T-helper 22 cell (primary cell): ENCODE data around the gene NAGLU.
"Not testable (repeated sequence)": the region's sequence is repeated elsewhere in the genome, so short reads cannot be mapped to it uniquely, and the experiment has no call there.

Experiments
- DNase-seq: peaks from one replicate; pipeline ENCODE4 v3.0.0-alpha.2; 2020; ENCODE audit warnings: low read depth

Gene NAGLU

DNA sequence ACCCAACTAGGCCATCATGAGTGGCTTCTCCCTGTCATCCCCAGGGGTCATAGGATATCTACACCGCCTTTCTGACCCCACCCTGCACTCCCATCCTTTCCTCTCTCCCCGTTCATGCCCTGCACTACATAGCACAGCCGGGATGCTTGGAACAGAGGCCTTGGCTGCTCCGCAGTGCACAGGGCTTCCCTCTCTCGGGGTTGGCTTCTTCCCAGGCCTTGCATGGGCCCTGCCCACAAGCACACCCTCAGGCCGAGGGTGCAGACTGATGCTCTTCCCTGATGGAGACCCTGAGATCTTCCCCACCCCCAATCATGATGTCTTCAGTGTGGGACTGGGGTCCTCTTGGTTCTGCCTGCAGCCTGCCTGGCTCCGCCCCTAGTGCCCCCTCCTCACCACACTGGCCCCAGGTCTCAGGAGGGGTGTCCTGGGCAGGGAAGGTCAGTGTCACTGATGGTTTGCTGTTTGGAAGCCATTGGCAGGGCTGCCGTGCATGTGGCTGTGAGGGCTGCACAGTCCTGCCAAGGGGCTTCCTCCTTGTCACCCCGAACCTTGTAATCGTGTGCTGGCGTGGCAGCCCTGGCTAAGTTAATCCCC lies 14.3 kb upstream of the NAGLU start:
- no peak for DNase-seq

DNA sequence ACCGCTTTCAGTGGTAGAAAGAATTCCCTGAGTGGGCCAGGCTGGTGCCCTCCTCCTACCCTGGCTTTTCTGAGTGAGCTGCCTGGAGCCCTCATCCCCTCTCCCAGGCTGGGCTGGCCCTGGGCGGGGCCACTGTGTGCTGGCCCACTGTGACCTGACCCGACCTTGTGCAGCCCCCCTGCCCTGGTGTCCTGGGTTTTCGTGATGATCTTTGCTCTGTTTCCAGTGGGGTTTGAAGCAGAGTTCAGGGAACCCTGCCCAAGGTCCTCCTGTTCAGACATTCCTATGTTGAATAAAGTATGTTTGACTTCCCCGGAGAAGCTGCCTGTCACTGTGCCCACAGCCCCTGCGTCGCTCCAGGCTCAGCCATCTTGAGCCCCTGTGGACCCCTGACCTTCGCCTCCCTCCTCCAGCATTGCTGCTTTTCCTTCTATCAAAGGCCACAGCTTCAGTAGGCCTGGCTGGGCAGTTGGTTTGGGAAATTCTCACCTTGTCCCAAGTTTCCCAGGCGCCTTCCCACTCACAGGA lies 13.7 kb upstream of the NAGLU start:
- DNase-seq = no peak

DNA sequence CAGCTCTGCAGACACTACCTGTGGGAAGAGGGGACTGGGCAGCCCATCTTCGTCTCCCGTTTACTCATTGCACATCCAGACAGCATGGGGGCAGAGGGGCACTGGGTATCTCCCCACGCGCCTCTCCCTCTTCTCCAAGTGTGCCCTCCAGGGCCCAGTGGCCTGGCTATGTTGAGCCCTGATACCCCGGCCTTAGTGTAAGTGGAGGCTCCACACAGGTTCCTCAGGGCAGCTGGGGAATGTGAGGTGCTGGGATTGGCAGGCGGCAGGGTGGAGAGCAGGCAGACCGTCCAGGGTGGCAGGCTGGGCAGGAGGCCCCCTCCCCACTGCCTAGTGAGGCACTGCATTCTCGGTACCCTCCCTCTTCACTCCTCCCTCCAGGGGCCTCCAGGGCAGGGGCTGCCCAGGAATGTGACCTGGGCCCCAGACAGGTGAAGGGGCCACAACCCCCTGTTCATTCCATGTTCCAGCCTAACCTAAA lies 13.2 kb upstream of the NAGLU start:
- no peak for DNase-seq

DNA sequence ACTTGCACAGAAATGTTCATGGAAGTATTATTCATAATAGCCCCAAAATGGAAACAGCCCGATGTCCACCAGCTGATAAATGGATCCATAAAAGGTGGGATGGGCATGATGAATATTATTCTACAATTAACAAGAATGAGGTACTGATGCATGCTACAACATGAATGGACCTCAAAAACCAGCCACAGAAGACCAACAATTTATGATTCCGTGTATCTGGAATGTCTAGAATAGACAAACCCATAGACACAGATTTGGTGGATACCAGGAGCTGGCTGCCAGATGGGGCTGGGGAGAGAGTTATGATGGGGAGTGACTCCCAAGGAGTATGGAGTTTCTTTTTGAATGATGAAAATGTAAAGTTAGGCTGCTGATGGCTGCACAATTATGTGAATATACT lies 10.8 kb upstream of the NAGLU start:
- no peak for DNase-seq

DNA sequence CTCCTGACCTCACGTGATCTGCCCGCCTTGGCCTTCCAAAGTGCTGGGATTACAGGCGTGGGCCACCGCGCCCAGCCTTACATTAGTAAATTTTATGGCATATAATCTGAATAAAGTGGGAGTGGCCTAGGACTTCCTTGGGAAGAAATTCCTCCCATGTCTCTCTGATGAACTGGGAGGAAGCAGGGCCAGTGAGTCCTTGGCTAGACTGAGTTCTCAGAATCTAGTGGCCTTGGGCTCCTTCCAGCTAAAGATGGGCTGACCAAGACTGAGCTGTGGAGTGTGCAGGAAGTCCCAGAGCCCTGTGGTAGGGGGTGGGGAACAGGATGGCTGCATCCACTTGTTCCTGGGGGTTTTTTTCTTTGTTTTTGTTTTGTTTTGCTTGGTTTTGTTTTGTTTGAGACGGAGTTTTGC lies 10.0 kb upstream of the NAGLU start:
- DNase-seq = no peak

DNA sequence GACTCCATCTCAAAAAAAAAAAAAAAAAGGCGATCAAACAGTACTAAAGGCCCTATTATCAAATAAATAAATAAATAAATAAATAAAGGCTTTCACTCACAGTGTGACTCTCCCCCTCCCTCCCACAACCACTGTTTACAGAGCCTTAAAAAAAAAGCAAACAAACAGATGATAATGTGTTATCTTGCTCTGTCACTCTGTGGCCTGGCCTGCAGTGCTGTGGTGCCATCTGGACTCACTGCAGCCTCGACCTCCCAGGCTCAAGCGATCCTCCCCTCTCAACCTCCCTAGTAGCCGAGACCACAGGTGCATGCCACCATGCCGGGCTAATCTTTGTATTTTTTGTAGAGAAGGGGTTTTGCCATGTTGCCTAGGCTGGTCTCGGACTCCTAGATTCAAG lies 8.1 kb upstream of the NAGLU start:
- no peak for DNase-seq

DNA sequence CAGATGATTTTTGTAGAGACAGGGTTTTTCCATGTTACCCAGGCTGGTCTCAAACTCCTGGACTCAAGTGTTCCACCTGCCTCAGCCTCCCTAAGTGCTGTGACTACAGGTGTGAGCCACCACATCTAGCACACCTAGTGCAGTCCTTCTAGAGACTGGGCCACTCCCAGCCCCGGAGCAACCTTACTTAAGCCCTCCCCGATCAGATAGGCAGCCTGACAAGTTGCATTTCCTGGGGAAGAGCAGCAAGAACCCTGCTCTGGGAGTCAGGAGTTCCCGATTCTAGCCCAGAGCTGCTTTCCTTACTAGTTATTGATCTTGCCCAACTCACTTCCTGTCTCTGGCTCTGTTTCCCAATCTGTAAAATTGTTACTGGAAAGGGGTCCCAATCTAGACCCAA lies 7.0 kb upstream of the NAGLU start:
- no peak for DNase-seq

DNA sequence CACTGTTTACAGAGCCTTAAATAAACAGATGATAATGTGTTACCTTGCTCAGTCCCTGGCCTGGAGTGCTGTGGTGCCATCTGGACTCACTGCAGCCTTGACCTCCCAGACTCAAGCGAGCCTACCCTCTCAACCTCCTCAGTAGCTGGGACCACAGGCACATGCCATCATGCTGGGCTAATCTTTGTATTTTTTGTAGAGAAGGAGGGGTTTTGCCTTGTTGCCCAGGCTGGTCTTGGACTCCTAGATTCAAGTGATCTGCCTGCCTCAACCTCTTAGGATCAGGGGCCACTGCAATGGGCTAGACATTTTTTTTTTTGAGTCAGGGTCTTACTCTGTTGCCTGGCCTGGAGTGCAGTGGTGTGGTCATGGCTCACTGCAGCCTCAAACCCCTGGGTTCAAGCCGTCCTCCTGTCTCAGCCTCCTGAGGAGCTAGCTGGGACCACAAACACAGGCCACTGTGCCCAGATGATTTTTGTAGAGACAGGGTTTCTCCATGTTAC lies 5.0 kb upstream of the NAGLU start:
- DNase-seq = no peak

DNA sequence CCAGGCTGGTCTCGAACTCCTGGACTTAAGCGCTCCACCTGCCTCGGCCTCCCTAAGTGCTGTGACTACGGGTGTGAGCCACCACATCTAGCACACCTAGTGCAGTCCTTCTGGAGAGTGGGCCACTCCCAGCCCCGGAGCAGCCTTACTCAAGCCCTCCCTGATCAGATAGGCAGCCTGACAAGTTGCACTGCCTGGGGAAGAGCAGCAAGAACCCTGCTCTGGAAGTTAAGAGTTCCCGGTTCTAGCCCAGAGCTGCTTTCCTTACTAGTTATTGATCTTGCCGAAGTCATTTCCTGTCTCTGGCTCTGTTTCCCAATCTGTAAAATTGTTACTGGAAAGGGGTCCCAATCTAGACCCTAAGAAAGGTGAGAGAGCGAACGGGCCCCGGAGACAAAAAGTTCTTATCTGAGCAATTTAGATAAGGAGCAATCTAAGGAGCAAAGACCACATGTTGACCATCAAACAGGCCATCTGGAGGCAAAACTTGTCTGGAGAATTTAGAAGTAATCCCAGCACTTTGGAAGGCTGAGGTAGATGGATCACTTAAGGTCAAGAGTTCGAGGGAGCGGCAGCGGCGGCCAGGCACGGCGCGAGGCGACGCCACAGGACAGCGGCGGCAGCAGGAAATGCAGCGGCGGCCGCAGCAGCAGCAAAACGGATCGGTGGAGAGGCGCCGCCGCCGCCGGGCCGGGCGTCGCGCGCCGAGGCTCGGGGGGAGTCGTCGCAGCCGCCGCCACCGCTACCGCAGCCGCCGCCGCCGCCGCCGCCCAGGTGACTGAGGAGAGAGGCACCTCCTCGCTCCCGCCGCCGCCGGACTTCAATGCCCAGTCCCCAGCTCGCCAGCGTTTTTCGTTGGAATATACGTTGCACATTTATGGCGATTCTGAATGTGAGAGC lies 4.3 kb upstream of the NAGLU start:
- peak; percentile 31 for DNase-seq

DNA sequence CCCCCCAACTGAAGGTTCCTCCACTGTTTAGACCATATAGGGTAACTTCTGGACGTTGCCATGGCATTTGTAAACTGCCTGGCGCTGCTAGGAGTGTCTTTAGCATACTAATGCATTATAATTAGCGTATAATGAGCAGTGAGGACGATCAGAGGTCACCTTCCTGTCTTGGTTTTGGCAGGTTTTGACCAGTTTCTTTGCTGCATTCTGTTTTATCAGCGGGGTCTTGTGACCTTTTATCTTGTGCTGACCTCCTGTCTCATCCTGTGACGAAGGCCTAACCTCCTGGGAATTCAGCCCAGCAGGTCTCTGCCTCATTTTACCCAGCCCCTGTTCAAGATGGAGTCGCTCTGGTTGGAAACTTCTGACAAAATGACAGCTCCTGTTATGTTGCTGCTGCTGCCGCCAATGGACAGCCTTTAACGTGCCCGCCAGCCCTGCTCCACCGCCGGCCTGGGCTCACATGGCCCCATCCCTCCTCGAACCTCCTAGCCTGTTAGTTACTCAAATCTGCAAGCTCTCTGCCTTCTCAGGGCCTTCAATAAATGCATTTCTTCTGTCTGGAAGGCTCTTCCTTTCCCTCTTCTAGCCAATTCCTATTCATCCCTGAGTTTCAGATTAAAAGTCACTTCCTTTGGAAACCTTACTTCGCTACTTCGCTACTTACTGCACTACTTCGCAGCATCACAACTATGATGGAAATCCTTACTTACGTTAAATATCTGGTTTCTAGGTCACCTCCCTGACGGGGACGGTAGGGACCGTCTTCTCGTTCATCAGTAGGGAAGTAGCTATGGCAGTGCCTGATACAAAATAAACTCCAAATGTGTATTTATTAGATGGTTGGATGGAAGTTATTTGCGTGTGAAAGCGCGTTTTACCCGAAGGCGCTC lies 640 bp upstream of the NAGLU start:
- no peak for DNase-seq

DNA sequence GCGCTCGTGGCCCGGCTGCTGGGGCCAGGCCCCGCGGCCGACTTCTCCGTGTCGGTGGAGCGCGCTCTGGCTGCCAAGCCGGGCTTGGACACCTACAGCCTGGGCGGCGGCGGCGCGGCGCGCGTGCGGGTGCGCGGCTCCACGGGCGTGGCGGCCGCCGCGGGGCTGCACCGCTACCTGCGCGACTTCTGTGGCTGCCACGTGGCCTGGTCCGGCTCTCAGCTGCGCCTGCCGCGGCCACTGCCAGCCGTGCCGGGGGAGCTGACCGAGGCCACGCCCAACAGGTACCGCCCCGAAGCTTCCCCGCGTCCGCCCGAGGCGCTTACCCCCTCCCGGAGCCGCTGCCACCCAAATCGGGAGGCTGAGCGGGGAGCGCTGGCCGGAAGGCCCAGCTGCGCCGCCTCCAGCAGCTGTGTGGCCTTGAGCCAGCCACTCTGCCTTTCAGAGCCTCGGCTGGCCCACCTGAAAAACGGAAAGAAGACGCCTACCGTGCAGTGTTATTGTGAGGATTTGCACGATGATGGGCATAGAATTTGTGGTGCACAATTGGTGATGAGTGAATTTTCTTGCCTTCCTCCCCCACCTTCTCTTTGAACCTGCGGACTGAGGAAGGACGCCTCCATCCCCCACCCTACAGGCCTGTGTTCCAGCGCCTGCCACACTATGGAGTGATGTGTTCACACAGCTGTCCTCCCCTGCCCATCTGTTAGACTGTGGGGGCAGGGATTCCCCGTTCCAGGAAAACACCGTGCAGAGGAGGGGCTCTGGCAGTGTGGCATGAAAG lies 523 bp downstream of the NAGLU start:
- DNase-seq = peak; percentile 55

DNA sequence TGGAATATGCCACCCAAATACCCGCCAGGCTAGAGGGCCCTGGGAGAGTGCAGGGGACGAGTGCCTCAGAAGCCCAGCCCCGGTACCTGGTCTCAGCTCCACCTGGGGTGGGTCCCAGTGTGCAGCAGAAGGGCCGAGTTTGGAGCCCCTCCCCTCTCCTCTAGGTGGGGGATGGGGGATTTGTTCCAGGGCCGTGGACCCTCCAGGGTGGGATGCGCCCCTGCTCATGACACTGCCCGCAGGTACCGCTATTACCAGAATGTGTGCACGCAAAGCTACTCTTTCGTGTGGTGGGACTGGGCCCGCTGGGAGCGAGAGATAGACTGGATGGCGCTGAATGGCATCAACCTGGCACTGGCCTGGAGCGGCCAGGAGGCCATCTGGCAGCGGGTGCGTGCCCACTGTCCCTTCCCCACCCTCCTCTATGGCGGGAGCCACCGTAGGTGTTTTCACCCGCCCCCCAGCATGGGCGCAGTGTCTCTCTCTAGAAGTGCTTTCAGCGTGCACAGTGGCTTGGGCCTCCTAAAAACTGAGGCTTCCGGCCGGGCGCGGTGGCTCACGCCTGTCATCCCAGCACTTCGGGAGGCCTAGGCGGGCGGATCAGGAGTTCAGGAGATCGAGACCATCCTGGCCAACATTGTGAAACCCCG lies 1.2 kb downstream of the NAGLU start:
- DNase-seq = no peak

DNA sequence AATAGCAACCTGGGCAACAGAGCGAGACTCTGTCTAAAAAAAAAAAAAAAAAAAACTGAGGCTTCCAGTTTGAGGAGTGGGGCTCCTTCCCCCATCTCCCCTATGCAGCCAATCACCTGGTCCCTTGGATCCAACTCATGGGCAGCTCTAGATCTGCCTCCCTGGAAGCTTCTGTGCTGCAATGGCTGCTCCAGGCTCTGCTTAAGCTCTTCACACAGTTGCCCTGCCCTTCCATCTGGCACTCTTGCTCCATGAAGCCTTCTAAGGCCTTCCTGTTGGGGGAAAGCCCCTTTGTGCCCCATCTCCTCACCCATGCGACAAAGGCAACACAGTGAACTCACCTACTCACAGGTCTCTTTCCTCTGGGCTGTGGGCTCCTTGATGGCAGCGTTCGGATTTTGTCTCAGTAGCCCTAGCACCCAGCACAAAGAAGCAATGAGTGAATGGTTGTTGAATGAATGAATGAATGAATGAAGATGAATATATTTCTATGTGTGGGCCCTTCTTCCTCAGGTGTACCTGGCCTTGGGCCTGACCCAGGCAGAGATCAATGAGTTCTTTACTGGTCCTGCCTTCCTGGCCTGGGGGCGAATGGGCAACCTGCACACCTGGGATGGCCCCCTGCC lies 1.9 kb downstream of the NAGLU start:
- DNase-seq = no peak

DNA sequence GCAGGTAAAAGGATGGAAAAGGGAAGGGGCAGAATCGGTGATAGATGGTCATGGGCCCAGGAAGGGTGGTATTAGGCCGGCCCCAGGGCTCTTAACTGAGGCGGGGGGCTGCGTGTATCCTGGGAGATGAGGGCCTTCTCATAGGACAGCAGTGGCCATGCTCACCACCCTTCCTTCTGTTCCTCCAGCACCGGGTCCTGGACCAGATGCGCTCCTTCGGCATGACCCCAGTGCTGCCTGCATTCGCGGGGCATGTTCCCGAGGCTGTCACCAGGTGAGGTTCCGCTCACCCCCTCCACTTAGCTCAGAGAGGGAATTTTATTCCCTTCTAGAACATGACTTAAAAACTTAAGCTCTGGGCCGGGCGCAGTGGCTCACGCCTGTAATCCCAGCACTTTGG lies 2.4 kb downstream of the NAGLU start:
- no peak for DNase-seq

DNA sequence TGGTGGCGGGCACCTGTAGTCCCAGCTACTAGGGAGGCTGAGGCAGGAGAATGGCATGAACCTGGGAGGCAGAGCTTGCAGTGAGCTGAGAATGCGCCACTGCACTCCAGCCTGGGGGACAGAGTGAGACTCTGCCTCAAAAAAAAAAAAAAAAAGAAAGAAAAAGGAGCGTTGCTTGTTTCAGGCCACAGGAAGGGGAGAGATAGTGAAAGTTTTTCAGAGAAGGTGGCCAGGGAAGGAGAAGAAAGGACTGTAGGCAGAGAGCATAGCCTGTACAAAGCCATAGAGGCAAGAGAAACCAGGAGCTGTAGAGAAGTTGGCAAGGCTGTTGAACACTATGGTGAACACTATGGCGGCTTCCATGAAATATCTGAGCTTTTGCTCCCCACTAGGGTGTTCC lies 4.5 kb downstream of the NAGLU start:
- DNase-seq = not testable (repeated sequence)

DNA sequence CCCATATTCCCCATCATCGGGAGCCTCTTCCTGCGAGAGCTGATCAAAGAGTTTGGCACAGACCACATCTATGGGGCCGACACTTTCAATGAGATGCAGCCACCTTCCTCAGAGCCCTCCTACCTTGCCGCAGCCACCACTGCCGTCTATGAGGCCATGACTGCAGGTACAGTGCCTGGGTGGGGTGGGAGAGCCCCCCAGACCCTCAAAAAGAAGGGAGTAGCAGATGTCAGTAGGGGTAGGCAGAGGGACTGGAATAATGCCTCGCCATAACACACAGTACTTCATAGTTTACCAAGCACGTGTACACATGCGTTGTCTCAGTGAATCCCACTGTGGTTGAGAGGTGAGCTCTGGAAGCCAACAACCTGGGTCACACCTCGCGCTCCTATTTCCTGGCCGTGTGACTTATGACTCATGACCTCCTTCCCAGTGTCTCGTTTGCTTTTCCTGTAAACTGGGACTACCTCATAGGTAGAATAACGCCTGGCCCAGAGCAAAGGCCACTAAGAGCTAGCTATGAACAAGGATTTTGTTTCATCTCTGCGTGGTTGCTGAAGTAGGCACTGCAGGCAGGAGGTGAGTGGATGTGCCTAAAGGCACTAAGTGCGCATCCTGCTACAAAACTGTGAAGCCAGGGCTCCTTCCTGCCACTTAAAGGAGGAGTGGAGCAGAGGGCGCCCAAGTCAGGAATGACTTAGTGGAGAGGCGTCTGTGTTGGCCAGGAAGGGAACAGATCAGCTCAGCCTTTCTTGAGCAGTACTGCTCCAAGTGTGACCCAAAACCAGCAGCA lies 5.2 kb downstream of the NAGLU start:
- no peak for DNase-seq

DNA sequence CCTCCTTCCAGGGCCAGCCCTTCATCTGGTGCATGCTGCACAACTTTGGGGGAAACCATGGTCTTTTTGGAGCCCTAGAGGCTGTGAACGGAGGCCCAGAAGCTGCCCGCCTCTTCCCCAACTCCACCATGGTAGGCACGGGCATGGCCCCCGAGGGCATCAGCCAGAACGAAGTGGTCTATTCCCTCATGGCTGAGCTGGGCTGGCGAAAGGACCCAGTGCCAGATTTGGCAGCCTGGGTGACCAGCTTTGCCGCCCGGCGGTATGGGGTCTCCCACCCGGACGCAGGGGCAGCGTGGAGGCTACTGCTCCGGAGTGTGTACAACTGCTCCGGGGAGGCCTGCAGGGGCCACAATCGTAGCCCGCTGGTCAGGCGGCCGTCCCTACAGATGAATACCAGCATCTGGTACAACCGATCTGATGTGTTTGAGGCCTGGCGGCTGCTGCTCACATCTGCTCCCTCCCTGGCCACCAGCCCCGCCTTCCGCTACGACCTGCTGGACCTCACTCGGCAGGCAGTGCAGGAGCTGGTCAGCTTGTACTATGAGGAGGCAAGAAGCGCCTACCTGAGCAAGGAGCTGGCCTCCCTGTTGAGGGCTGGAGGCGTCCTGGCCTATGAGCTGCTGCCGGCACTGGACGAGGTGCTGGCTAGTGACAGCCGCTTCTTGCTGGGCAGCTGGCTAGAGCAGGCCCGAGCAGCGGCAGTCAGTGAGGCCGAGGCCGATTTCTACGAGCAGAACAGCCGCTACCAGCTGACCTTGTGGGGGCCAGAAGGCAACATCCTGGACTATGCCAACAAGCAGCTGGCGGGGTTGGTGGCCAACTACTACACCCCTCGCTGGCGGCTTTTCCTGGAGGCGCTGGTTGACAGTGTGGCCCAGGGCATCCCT lies 7.4 kb downstream of the NAGLU start:
- no peak for DNase-seq

DNA sequence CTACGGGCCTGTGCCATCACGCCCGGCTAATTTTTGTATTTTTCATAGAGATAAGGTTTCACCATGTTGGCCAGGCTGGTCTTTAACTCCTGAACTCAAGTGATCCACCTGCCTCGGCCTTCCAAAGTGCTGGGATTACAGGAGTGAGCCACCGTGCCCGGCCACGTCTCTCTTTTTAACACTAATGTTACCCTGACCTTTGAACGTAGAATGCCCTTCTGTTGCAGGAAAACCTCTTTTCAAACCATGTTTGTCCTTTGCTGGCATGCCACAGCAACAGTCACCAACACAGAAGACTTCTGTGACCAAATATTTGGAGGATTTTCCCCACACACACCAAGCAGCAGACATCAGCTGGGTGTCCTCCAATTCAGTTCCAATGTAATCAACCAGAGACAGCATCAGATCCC lies 8.8 kb downstream of the NAGLU start:
- DNase-seq = no peak
